Endometrial microvascular endothelial cells (primary cell): ENCODE data around the gene MAPK9. TPM values are rescaled to one million over a fixed set of nuclear protein-coding genes. Genes with fewer than 3 reads are reported as not detected.

Source experiments
- in situ Hi-C: cut with HindIII; loops from 2 replicates; pipeline ENCODE4 v1.10.0; 2017; ENCODE audit warnings: low sequenced_read_pairs, low pct_unique_long_range_greater_than_20kb; ENCODE audit errors: inconsistent ontology term
- total RNA-seq: library from RNA; depleted of rRNA; stranded (reverse); fragments of >200 nt; gene quantifications from one replicate; pipeline ENCODE4 v1.2.3, GENCODE V29; 2015; ENCODE audit errors: inconsistent ontology term

The MAPK9 gene
- total RNA-seq, 1 donor from 2014 or later: 26.7 TPM

DNA sequence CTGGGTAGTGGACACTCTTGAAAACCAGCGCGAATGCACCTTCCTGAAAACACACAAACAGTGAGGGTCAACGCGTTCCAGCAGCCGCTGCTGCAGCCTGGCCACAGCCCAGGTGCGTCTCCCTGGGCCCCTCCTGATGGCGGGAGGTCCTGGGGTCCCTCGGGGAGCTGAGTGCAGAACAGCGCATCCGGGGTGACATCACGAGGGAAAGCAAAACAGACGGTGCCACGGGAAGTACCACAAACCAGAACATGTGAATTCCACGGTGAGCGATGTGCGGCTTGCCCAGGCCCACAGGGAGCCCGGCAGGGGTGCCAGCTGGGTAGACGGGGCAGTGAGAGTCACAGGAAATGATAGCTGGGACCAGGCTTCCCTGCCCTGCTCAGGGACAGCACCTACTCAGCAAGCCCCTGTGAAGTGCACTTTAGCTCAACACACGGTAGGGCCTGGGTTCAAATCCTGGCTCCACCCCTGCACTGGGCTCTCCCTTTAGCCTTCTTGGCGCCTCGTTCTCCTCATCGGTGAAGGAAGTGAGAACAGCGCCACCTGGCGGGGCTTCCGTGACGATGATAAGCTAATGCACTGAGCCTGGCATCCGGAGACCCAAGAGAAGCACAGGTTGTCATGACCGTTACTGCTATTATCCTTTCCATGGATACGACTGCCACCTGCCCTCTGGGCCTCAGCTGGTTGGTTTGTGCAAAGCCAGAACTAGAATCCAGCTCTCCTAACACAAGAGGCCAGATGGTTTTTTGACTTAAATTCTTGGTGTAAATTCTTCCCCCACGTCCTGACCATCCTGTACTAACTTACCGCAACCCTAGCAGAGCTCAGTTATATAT is 36.6 kb upstream of the MAPK9 start:
- in situ Hi-C loops: no loop called here

DNA sequence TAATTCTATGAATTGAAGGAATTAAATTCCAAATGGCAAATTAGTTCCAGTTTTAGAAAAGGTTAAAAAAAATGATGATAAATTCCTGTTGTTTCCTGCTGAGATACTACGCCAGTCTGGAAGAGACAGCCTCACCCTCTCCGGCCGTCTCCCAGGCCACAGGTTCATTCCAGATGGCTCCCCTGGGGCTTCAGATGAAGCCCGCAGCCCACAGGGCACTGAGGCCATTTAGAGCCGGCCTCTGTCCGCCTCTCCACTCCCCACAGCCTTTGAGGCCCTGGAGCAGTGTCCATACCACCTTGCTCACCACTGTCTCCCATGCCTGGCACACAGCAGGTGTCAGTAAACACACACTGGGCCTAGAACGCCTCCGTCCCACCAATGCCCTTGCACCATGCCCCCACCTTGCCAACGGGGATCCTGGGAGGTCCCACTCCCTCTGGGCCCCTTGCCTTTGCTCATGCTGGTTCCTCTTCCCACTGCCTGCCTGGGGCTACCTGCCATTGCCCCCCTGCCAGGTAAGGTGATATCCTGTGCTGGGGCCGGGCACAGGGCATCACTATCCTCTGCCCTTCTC is 35.2 kb upstream of the MAPK9 start:
- in situ Hi-C loops: no loop called here

DNA sequence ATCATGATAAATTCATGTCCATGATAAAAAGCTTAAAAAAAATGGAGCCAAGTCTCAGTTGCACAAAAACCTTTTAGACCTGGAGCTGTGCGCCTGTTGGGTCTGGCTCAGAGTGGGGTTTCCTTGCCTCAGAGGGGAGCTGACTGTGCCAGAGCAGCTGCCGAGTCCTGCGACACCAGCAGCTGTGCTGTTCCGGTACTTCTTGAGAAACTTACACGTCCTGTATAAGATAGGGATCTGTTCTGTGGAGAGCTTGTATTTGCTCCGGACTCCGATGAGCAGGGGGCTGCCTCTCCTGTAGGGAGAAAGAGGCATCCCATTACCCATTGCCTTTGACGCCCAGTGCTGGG is 32.7 kb upstream of the MAPK9 start:
- in situ Hi-C loops: no loop called here

DNA sequence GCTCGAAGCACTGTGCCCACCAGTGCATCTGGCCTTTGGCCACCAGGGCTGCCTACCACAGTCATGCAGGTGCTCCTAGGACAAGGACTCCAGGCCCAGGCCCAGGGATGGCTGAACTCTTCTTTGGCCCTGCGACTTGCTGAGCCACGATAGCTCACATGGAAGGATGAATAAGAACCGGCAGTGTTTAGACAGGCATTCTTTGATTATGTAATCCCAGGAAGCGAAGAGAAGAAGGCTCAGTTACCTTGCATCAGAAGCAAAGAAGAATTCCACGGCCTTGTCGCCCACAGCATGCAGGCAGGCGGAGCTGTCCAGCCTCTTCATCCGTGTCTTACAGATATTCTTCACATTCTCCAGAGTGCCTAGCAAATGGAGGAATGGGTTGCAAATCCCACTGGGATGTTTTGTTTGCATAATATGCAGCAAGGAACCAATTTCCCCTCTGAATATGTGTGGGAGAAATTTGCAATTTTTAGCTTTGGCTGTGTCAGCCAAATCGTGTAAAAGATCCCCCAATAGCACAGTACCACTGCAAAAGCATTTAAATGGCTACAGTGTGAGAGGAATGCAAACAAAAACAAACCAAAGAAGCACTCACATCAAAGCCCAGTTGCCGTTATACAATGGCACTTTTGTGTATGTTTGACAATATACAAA is 32.2 kb upstream of the MAPK9 start:
- in situ Hi-C loops: no loop called here

DNA sequence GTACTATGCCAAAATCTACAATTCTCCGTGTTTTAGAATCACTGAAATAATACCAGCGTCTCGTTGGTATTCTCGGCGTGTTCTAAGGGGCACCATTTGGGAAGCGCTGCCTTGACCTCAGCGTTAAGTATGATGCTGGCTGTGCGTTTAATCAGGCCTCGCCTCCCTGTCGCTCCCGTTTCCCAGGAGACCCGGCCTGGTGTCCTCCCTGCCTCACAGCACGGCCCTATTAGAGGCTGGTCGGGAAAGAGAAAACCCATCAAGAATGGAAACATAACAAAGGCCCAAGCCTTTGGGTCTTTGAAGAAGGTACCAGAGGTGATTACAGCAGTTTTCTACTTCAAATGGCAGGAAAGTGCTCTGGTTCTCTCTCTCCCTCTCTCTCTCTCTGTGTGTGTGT is 31.3 kb upstream of the MAPK9 start:
- in situ Hi-C loops: no loop called here

DNA sequence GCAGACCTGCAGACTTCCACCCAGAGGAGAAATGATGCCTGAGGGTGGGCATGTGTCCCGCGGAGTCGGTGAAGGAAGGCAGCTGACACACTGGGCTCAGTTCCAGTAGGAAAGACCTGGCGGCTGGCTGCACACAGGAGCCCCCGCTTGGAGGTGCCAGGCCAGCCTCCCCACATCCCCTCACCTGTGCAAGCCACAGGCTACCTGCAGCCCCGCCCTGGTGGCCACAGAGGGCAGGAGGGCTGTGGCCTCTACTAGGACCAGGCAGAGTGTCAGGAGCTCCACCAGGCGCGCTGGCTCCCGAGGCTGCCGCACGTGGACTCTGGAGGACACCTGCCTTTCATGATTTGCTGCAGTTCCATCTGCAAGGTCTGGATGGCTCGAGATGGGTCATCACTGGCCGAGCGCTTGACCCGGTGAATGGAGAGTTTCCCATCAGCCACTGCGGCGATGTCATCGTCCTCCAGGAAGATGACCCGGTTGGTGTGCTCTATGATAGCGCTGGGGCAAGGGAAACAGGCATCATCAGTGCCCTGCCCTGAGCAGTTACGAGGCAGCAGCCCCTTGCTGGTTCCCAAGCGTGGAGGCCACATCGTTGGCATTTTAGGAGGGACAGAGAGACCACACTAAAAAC is 26.7 kb upstream of the MAPK9 start:
- in situ Hi-C loops: no loop called here

DNA sequence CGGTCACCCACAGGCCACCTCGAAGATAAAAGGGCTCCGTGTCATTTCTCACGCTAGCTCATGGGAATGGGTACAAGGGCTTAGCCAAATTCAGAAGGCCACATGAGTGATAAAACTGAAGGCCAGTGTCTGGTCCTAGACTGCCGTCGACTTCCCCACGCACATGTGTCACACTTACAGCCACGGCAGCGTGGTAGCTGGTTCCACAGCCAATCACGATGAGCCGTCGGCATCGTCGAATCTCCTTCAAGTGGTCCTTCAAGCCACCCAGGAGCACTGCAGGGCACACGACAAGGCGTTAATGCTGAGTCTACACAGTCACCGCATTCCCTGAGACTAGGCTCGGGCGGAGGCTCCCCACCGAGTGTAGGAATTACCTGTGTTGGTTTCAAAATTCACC is 24.7 kb upstream of the MAPK9 start:
- in situ Hi-C loops: no loop called here

DNA sequence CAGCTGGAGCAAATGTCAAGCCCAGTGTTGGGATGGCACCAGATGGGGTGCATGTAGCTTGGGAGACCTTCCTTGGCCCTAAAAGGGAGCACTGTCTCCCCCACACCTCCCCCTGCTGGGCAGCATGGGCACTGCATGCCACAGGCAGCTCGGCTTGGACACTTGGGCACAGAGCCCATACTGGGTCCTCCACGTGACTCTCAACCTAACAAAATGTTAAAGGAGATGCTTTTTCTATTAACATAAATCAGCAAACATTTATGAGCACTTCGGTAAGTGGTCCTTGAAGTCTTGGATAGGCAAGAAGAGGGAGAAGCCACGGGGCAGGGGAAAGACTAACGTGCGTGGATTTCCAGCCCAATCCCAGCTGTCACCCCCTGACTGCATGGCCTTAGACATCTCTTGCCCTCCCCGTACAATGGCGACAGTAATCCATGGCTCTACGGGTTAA is 23.9 kb upstream of the MAPK9 start:
- in situ Hi-C loops: no loop called here

DNA sequence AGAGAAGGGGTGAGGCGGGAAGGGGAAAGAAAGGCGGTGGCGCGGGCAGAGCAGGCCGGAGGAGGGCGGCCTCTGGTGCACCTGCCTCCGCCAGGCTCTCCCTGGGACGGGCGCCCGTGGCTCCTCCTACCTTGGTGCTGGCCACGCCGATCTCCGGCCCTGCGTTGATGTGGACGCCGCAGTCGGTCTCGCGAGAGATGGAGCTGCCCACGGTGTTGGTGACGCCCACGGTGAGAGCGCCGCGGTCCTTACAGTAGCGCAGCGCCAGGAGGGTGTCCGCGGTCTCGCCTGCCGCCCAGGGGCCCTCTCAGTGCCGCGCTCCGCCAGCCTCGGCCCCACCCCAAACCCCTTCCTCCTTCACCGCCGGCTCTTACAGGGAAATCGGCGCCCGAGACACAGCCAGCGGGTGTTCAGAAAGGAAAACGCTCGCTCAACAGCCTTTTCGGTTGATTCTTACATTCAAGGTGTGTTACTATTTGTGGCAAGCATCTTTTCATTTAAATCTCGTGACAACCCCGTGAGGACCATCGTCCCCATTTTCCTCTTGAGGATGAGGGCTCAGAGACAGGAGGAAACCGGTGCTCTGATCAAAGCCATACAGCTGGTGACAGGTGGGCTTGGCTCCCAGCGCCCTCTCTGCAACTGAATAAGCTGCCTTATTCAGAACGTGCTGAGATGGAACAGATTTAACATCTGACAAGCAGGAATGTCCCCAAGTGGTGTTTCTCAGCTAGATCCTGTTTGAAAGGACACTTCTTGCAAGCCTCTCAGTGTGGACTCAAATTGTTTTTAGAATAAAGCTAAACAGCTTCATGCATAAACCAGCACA is 22.0 kb upstream of the MAPK9 start:
- in situ Hi-C loops: no loop called here

DNA sequence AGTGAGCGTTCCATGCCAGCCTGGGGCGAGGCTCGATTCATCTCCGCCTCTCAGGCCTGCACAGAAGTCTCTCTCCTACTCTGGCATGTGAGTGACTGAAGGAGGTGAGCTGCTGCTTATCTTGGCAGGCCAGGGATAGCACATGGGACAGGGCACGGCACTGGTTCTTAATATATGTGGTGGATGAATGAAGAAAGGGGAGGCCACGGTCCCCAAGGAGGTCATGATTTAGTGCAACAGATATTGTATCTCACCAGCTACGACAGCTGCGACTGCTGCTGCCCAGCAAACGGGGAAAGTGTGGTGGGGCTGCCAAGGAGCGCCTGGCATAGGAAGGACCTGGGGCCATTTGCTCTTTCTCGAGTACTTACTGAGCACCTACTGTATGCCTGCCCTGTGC is 19.3 kb upstream of the MAPK9 start:
- in situ Hi-C loops: no loop called here

DNA sequence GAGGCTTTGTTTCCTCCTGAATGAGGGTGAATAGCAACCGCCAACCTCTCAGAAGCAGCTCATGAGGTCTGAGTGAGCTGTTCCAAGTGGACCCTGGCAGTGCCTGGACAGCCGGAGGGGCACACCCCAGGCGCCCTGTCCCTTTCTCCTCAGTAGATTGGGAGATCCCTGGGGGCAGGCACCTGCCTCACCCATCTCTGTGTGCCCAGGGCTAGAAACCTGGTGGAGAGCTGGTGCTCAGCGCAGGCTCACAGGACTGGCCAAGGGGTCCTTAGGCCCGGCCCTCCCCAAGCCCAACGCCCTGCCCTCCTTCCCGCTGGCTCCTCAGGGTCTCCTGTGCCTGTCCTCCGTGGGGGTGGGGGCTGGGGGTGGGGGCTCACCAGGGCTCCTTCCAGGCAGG is 14.9 kb upstream of the MAPK9 start:
- in situ Hi-C loops: no loop called here

DNA sequence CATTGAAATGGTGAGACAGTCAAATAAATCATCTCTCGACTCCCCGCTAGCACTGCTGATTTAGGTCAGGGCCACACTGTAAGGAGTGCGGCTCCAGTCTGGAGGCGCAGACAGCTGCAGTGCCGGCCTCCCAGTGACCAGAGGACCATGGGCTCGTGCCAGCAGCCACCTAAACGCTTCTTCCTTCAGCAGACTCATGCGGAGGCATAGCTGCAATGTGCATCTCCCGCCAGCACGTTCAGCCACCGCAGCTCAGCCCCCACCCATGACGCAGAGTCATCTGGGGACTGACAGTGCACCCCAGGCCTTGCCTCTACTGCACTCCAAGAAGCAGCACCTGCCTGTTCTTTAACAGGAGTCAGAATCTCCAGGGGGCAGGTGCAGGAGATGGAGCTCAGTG is 13.6 kb upstream of the MAPK9 start:
- in situ Hi-C loops: no loop called here

DNA sequence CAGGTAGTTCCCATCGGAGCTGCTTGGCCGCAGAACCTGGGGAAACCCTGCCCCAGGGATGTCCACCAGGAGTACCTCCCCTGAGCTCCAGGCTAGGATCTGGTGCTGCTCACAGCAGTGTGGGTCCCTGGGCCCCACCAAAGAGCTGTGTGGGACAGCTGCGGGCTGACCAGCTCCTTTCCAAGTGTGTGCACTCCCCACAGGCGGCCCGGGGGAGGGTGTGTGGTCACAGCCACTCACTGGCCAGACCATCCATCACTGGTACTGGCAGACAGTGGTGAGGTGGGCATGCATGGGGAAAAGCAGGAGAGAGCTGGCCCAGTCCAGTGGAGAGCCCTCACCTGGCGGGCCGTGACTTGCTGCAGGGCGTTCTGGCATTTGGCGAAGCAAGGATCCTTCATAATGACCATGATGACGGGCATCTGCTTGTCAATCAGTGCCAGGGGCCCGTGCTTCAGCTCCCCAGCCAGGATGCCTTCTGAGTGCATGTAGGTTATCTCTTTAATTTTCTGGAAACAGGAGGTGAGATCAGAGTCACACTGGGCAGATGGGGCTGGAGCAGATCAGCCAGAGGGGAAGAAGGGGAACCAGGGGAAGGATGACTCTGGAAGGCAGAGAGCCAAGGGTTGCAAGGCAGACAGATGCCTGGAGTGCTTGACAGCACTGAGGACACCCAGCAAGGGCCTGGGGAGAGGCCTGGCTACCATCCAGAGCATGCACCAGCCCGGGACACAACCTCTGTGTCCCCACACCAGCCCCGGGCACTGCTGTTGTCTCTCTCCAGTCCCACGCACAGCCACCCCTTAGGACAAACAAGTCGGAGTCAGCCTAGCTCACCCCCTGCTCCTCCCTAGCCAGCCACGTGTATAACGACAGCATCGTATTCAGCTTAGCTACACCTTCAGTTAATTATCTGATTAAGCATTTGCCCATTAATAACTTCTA is 12.8 kb upstream of the MAPK9 start:
- in situ Hi-C loops: no loop called here

DNA sequence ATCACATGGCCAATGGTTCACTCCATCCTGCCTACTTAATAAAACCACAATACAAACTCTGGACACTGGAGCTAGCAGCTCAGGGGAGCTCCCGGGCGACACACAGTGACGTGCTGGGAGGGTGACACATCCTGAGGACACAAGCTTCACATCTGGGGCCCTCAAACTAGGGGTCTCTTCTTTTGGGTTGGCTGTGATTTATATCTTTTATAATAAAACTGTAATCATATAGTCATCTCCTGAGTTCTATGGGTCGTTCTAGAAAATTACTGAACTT is 12.1 kb upstream of the MAPK9 start:
- in situ Hi-C loops: no loop called here

DNA sequence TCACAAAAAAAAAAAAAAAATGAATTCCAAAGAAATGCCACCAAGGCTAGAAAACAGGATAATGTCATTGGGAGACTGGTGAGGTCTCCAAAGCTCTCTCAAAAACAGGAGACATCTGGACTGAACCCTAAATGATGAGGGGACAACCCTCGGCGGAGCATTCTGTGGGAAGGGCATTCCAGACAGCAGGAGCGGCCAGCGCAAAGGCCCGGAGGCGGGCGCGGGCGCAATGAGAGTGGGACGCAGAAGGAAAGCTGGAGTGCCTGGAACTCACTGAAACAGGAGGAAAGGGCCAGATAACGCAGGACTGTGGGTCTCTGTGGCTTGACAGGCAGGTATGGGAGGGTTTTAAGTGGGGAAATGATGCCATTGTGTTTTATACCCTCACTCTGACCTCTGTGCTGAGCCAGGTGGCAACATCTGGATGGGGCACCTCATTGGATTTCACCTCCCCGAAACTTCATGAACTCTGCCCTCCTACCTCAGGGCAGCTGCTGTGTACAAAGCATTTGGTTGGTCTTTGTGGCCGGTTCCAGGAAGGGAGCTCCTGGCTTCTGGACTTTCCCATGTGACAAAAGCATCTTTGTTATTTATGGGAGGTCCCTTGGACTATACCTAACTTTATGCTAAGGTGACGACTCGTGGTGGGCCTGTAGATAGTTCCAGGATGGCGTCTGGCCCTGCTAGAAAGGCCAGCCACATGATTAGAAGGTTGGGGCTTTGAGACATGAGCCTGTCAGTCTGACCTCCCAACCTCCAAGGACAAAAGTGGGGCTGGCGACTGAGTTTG is 11.5 kb upstream of the MAPK9 start:
- in situ Hi-C loops: no loop called here

DNA sequence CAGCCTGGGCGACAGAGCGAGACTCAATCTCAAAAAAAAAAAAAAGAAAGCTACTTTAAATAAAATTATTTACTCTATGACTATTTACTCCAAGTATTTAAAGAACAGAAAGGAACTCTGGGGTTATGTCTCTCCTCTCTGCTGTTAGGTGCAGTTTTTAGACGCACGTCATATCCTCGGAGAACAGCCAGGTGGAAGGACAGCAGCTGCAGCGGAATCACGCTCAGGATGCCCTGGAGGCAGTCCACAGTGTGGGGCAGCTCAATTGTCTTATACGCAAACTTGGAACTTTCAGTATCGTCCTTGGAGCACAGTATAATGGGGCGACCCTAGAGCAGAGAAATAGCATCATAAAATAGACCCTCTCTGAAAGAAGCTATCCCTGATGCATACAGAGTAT is 10.4 kb upstream of the MAPK9 start:
- in situ Hi-C loops: no loop called here

DNA sequence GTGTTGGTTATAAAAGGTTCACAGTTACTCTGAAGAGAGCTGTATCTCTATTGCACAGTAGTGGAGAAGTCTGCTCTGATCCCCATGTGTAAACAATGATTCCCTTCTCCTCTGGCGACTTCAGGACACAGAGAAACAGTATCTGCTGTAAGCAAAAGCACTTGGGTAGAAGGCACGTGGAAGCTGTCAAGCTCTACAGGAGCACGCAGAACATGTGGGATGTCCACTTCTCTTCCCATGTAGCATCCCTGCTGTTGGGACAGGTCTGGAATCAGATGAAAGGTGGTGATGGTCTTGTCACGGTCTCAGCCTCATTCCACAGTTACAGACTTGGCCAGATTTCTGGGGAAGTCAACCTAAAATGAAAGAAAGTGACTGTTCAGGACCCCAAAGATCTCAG is 9.4 kb upstream of the MAPK9 start:
- in situ Hi-C loops: no loop called here

DNA sequence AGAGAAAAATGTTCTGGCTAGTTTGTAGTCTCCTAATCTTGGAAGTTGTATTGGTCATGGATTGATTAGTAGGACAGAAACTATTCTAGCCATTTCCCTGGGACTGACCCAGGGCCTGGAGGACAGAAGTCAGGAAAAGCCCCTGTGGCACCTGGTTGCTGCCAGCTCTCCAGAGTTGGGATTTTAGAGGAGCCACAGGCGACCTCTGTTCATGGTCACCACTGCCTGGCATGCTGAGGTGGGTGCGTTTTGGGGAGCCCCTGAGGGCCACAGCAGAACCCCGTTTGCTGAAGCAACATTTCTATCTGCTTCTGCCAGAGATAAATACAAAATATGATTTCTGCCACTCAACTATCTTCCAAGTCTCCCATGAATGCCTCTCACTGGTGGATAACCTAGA is 7.6 kb upstream of the MAPK9 start:
- in situ Hi-C loops: no loop called here
